SU-DHL-6 (cell line): ENCODE results near the gene QTRT2.

Source experiments
- EZH2phosphoT487 ChIP-seq: fragments of 200-600 bp; sonication (generic), shearing (Covaris generic); conservative IDR thresholded peaks from 2 replicates; pipeline ENCODE4 v1.6.1; 2018; ENCODE audit warnings: mild to moderate bottlenecking, antibody characterized with exemption, low read length, moderate library complexity, mixed read lengths
- TF ChIP-seq, protein P1 (sequence below): fragments of 200-600 bp; sonication (generic); IDR thresholded peaks from one replicate; pipeline ENCODE4 v1.5.1; 2017; ENCODE audit warnings: antibody characterized with exemption, mild to moderate bottlenecking, low read length, moderate library complexity; ENCODE audit not compliant: insufficient read depth, poor library complexity, severe bottlenecking

DNA sequence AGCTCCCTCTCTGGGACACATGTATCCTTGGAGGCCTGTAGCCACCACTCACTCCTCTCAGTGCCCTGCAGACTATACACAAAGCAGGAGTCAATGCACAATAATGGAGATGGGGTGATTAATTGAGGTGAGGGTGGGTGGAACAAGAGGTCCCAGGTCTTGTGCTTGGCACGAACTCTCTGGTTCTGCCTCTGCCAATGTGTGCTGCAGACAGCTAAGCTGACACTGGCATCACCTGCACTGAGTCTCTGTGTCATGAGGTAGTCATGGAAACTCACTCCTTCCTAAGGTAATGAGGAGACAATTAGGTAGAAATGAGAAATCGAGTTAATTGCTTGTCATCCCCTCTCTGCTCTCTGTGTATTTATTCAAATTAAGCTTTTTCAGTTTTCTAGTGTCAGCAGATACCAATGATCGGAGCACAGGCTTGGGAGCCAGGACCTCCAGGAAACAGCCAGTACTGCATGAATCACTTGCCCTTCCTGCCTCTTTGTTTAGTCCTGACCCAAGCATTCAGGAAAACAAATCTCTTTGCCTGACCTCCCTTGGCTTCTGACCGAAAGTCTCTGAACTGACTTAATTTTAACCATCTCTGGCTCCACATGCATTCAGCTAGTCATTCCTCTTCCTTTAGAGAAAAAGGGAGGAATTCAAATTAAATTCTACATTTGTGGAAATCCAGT, 65.6 kb downstream of the QTRT2 start:
- TF ChIP-seq, protein P1, sequence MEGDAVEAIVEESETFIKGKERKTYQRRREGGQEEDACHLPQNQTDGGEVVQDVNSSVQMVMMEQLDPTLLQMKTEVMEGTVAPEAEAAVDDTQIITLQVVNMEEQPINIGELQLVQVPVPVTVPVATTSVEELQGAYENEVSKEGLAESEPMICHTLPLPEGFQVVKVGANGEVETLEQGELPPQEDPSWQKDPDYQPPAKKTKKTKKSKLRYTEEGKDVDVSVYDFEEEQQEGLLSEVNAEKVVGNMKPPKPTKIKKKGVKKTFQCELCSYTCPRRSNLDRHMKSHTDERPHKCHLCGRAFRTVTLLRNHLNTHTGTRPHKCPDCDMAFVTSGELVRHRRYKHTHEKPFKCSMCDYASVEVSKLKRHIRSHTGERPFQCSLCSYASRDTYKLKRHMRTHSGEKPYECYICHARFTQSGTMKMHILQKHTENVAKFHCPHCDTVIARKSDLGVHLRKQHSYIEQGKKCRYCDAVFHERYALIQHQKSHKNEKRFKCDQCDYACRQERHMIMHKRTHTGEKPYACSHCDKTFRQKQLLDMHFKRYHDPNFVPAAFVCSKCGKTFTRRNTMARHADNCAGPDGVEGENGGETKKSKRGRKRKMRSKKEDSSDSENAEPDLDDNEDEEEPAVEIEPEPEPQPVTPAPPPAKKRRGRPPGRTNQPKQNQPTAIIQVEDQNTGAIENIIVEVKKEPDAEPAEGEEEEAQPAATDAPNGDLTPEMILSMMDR = no peak
- TF ChIP-seq EZH2phosphoT487 = no peak
